Measurements from ENCODE around the gene TEX2.
"Not testable (repeated sequence)": the region's sequence is repeated elsewhere in the genome, so short reads cannot be mapped to it uniquely, and the experiment has no call there.

TEX2 gene

DNA sequence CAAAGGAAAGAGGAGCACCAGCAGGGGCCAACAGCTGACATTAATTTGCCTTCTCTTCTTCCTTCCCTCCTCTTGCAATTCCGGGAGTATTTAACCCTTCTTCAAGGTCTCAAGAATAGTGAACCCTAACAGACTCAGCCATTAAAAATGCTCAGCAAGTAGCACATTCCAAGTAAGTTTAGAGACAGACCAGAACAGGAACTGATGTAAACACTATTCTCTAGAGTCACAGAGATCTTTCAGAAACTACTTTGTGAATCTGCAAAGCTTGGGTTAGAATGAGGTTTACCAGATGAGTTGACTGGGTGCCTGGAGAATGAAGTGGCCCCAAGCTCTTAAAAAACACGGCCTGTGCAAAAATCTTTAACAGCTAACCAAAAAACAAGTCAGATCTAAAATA, 50.9 kb downstream of the TEX2 start:
- DNase-seq: no peak

DNA sequence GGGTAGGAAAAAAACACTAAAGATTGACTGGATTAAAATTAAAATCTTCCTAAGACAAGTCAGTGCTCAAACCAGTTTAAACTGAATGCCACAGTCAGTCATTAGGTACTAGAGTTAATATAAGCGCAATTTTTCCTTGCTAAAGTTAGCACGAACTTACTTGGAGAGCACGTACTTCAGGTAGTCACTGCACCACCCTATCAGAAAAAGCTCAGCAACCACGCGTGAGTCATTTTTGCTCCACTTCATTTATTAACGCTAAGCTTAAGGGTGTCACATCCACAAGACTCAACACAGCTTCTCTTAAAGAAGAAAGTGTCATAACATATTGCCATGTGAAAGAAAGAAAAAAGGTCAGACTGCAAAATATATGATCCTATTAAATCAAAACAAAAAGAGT, 53.1 kb downstream of the TEX2 start:
- DNase-seq: no peak

GRCh38 chr17:64209356-64209941, 53.6 kb downstream of the TEX2 start:
- no peak for DNase-seq

DNA sequence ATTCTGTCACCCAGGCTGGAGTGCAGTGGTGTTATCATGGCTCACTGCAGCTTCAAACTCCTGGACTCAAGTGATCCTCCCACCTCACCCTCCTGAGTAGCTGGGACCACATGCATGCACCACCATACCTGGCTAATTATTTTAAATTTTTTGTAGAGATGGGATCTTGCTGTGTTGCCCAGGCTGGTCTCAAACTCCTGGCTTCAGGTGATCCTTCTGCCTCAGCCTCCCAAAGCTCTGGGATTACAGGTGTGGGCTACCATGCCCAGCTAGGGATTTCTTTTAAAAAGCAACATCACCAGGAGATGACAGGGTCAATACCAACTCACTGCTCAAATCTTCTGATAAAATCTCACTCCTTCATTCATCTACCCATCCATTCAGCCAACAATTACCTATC, 54.4 kb downstream of the TEX2 start:
- not testable (repeated sequence) for DNase-seq

DNA sequence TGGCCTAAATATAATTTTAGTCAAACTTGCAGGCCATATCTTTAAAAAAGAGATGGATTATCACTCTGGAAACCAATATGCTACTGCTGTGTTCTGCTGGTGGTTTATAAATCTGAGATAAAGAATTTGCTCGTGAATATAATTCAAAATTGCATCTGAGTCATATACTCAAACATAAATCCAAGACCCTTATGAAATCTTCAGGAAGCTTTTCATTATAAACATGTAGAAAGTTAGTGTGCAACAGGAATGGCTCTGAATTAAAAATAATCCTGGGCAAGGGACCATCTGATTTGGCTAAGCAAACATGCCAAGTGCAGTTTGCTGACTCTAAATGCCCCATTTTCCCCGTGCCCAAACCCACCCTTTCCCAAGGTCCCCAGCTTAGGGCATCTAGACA, 57.3 kb downstream of the TEX2 start:
- DNase-seq: no peak

DNA sequence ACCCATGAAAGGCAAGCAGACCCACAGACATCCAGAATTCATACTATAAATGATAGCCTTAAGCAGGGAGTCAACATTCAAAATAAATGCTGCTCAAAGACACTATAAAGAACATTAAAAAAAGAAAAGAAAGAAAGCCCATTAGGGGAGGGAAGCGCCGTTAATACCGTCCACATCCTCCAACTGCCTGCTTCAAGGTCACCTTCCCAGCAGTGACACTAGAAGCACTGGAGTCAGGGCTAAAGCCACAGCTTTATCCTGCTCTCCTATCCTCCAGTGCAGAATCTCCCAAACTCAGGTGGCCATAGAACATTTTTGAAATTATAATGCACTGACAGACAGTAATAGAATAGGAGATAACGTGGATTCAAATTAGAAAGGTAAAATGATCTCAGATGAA, 59.4 kb downstream of the TEX2 start:
- DNase-seq: no peak

- no peak for DNase-seq
These were observed 60.2 kb downstream of the TEX2 start for GRCh38 chr17:64202683-64203344.

DNA sequence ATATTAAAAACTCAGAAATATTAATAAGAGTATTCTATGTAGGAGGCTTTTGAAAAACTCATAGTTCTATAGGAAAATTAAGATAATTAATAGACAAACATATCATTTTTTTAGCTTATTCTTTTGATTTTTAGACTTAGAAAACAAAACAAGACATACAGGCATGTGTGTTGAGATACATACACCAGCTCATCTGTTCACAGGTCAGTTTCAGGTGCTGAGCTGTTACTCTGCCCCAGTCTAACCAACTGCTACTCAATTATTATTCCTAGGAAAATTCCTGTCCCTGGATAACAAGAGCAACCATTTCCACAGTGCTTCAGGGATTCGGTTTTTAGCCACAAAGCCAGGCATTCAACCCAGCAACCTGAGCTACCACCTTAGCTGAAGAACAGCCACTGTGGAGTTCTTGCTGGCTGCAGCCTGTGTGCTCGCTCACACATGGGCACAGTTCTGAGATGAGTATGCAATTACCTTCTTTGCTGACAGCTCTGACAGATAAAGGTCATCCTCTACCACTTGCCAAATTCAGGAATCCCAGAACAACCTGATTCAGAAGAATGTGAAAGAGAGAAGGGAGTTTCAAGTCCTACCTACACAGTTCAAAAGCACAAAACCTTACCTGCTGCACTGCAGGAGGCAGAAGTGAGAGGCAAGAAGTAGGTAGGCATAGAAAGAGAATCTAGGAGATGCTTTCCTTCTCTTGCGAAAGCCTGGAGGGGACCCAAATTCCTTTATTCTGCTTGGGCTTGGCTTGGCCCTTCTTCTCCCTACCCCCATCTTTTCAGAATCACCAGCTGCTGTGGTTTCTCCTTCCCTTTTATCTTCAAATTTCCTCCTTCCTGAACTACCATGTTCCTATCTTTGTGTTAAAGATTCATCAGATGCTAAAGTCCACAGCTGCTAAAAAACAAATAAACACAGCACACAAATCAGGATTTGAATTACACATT, 62.7 kb downstream of the TEX2 start:
- peak; percentile 27 for DNase-seq

- no peak for DNase-seq
These were observed 64.5 kb downstream of the TEX2 start for GRCh38 chr17:64198331-64199090.

GRCh38 chr17:64196601-64197000, 66.5 kb downstream of the TEX2 start:
- no peak for DNase-seq

DNA sequence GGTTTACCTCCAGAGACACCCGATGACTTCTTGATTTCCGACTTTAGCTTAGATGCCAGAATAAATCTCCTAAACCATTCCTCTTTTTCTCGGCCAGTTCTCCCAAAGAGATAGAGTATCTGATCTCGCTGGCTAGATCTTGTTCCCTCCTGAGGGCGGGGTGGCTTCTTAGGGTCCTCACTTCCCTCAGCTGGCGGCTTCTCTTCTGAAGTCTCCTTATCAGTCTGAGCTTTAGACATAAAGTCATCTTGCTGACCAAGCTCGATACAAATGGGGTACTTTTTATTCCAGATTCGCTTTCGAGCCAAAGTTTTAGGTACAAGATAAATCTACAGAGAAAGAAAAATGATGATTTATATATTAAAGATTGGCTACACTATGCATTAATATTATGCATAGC, 69.5 kb downstream of the TEX2 start:
- DNase-seq: no peak

DNA sequence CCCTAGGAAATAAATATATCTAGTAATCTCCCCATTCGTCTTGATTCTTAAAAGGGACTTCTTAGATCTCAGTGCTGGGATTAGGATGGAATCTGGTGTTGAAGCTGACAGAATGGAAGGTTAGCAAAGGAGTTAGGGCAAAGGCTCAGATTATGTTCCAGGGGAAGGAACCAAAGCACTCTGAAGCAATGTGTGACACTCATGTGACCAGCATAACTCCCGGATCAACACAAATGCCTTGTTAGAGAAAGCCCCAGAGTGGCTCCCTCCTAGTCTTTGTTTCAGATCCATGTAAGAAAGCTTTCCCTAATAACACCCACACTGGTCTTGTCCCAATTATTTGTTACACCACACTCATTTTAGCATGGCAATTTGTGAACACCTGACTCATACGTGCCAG, 70.5 kb downstream of the TEX2 start:
- no peak for DNase-seq

- DNase-seq: no peak
These were observed 72.6 kb downstream of the TEX2 start for GRCh38 chr17:64190472-64190871.

DNA sequence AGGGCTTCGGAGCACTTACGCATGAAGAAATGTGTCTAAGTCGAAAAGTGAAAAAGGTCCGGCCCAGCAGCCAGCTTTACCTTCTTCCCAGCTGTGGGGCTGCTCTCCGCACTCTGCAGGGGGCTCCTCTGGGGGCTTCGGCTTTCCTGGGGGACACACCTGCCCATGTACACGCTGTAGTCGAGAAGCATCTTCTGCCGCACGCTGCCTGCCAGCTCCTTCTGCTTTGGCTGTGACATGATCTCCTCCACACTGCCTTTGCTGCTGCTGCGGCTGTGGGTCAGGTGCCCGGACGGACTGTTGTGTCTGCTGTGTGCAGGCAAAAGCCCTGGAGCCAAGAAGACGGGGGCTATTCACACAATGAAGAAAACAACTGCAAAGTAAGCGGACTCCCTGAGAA, 75.0 kb downstream of the TEX2 start:
- no peak for DNase-seq

DNA sequence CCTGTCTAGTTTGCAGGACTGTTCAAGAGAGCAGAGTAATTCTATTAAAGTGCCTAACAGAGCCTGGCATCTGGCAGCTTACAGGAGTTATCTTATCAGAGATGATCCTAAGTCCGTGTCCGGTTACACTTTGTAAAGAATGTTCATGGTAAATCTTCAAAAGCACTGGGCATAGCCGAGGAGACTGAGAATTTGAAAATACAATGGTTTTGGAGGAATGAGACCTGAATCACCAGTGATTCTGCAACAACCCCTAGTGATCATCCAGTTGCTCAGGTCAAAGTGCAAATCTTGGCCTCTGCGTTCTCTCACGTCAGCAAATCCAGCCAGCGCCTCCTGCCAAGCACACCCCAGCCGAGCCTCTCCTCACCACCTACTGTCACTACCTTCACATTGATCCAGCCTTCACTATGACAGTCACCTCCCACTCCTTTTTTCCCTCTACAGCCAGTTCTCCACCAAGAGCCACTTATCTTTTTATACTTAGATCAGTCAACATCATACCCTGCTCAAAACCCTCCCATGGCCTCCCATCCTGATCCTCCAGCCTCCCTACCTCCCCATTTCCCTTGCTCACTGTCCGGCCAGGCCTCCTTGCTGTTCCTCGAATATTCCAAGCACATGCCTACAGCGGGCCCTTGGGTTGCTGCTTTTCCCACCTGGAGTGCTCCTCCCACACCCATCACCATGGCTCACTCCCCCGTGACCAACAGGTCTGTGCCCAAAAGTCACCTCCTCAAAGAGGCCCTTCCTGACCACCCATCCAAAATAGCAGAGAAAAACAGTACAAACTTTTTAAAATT, 75.8 kb downstream of the TEX2 start:
- DNase-seq: no peak

GRCh38 chr17:64186171-64187092, 76.6 kb downstream of the TEX2 start:
- no peak for DNase-seq

DNA sequence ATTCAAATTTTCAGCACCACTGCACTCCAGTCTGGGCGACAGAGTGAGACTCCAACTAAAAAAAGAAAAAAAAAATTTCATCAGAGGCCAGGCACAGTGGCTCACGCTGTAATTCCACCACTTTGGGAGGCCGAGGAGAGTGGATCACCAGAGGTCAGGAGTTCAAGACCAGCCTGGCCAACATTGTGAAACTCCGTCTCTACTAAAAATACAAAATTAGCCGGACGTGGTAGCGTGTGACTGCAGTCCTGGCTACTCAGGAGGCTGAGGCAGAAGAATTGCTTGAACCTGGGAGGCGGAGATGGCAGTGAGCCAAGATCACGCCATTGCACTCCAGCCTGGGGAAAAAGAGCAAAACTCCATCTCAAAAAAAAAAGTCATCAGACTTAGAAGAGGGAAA, 77.5 kb downstream of the TEX2 start:
- not testable (repeated sequence) for DNase-seq

- DNase-seq: no peak
These were observed 78.0 kb downstream of the TEX2 start for GRCh38 chr17:64185101-64185500.

GRCh38 chr17:64183815-64184214, 79.2 kb downstream of the TEX2 start:
- DNase-seq: peak; percentile 21

GRCh38 chr17:64182325-64183012, 80.6 kb downstream of the TEX2 start:
- no peak for DNase-seq
